ENCODE measurements around the gene CCT2.

CCT2 gene

DNA sequence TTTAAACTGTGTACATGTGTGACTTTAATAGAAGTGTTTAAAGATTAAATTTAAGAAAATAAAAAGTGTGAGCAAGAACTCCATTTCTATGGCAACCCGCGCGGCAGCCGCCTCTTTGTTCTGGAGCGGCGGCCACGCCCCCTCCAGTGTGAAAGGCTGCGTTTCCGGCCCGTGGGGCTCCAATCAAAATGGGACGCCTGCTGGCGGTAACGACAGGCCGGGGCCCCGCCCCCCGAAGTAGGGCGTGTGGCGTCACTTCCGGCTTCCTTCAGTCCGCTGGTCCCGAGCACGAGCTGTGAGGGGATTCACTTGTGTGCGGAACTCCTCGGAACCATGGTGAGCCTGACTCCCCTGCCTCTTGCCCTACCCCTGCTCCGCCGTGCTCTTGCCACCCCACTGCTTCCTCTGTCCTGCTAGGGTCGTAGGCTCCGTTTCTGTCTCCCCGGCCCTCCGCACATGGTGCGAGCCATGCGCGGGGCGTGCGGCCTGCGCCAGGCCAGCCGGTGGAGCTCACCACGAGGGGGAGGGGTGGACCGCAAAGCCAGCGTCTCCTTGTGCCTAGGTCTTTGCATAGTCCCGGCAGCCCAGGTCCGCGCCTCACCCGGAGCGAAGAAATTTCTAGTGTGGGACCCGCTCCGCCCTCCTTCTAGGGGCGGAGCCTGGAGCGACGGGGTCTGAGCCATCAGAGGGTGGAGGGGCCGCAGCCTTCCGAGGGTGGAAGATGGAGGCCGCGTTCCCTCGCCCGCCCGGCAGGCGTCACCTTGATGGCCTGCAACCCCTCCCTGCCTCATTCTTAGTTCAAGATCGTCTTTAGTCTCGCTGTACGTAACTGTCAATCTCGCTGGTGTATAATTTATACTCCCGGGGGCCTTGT lies at the start of gene CCT2:
Gene CCT2 (plus strand): TSS at position 271 of the 874 bp plus-strand sequence. CDS start 63 bp downstream, at position 334.
- DNase-seq = peak; percentile 91 to 98

DNA sequence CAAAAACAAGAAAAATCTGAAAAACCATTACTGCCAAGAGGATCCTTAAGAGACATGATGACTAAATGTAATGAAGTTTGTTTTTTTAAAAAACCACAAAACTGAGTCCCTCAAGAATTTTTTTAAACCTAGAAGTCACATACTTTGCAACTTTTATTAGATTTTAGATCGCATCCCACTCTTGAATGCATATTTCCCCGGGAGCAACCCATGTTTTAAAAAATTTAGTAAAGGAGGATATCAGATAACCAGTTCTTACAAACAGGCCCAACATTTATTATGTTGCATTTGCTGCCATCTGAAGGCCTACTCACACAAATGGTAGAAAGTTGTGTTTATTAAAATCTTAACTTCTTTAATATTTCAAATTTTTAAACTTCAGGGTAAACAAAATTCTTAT lies 44.3 kb upstream of the CCT2 start:
- DNase-seq = no peak

DNA sequence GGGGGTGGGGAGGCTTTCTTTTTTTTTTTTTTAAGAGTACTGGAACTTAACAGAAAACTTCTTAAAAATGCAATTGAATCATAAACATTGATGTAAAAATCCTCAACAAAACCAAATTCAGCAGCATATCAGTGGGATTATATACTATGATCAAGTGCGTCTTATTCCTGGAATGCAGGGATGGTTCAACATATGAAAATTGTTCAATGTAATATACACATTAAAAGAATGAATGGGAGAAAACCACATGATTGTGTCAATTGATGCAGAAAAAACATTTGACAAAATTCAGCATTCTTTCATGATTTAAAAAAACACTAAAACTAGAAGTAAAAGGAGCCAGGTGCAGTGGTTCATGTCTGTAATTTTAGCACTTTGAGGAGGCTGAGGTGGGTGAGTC lies 41.2 kb upstream of the CCT2 start:
- no peak for DNase-seq

DNA sequence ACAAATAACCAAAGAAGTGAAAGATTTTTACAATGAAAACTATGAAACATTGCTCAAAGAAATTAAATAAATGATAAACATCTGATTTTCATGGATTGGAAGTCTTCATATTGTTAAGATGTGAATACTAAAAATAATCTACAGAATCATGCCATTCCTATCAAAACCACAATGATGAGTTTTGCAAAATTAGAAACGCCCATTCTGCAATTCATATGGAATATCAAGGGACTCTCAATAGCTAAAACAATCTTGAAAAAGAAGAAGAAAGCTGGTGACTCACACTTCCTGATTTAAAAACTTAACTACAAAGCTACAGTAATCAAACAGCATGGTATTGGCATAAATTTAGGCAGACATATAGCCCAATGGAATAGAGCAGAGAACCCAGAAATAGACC lies 40.2 kb upstream of the CCT2 start:
- DNase-seq = no peak

DNA sequence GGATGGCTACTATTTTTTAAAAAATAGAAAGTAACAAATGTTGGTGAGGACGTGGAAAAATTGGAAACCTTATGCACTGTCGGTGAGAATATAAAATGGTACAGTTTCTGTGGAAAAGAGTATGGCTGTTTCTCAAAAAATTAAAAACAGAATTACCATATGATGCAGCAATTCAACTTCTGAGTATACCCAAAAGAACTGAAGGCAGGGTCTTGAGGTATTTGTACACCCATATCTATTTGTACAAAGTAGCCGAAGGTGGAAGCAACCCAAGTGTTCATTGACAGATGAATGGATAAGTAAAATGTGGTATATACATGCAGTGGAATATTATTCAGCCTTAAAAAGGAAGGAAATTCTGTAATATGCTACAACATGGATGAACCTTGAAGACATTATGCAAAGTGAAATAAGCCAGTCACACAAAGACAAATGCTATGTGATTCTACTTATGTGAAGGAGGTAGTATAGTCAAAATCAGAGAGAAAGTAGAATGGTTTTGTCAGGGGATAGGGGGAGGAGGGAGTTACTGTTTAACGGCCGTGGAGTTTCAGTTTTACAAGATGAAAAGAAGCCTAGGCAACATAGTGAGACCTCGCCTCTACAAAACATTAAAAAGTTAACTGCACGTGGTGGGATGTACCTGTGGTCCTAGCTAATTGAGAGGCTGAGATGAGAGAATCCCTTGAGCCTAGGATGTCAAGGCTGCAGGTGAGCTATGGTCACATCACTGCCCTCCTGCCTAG lies 38.4 kb upstream of the CCT2 start:
- DNase-seq = no peak

DNA sequence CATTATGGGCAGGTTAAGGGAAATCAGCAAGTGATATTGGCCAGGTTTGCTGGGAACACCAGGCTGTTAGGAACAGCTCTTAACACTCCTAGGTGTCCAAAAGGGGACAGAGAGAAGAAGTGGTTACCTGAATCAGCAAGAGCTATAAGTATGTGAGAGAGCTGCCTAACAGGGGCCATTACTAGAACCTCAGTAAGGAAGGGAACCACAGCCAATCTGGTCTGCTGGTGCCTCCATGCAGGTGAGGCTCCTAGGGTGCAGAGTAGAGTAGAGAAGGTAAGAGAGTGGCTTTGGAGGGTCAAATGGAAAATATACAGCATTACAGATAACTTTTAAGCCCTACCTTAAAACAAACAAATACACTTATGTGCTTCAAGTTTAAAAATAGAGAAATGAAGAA lies 36.6 kb upstream of the CCT2 start:
- no peak for DNase-seq

DNA sequence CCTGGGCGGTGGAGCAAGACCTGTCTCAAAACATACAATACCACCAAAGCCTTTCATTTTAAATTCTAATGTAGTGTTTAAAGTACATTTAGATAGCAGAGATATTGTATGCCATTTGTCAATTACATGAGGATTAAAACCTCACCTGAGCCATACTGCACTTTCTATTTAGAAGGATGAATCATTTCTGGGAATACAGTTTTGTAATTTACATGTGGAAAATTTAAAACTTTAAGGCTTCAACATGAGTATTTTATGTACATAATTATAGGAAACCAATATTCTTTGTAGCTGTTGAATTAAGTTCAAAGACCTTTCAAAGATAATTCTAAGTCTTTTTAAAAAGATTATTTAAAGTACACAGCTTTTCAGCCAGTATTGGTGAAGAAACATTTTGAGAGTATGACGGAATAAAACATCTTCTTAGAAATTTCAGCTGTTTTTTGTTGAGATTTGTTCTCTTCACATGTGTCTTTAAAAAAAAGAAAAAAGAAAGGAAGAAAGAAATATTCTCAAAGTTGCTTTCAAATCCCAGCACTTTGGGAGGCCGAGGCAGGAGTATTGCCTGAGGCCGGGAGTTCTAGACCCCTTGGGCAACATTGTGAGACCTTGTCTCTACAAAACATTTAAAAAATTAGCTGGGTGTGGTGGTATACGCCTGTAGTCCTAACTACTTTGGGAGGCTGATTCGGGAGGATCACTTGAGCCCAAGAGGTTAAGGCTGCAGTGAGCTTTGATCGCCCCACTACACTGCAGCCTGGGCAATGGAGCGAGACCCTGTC lies 34.5 kb upstream of the CCT2 start:
- DNase-seq = no peak

DNA sequence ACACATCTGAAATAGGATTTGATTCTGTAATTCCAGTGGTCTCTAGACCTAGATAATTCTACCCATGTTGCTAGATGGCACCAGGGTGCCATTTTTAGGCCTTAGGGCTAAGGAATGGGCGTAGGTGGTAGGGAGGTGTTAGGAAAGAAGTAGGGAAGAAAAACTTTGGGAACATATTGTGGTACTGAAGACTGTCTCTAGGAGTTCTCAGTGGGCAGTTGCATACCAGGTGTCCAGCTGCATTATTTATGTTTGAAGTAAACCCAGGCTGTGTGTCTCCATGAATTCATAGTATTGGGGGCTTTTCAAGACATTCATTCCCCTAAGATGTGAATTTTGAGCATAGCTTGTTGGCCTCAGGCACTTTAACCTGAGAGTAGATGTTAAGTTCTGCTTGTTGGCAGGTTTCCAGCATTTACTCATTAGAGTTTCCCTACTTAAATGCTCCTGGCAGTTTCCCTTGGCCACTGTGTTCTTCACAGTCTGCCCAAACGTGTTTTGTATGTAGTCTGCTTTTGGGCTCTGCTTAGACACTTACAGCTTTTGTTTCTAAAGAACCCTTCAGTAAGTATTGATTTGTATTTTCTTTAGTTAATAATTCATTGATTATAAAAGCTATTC lies 31.5 kb upstream of the CCT2 start:
- DNase-seq = peak in 1 of 2 experiments; percentile 2

DNA sequence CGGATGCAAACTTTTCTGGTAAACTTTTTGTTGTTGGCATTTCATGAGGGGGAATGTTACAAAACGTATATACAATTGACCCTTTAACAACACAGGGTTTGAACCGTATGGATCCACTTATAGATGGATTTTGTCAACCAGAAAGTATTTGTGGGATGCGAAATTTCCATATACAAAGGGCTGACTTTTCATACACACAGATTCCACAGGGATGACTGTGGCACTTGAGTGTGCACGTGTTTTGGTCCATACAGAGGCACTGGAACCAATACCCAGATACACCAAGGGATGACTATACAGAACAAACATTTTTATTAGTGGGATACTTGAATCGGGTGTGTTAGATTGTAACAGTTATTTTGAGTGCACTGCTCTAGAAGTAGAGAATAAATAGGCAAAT lies 29.8 kb upstream of the CCT2 start:
- DNase-seq = no peak

DNA sequence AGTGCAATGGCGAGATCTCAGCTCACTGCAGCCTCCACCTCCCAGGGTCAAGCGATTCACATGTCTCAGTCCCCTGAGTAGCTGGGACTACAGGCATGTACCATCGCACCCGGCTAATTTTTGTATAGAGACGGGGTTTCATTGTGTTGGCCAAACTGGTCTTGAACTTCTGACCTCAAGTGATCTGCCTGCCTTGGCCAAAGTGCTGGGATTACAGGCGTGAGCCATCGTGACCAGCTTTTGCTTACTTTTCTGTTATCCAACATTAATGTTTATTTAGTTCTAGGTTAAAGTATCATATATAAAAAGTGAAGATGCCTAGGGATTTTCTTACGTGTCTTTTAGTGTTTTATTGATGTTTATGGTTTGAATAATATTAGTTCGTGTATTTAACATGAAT lies 28.9 kb upstream of the CCT2 start:
- DNase-seq = no peak

DNA sequence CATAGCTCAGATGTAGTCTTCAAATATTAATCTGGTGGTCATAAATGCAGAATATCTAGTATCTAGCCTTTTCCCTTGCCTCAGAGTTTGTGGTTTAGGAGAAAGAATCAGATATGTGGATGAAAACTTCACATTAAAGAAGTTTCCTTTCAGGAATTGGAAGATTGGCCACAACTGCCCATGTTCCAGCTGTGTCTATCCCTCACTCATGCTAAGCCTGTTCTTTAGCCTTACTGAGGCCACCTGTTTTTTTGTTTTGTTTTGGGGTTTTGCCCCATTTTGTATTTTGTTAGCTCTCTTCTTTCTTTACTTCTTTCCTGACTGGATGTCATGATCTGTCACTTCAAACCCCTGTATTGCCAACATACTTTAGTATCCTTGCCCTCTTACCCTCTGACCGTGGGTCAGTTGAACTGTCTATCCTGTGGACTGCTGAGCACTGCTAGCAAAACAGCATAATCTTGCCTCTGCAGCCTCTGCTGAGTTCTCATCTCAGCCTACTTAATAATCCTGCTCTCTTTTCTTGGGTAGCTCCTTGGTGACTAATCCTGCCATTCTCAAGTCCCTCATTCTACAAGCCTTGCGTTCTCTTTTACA lies 22.0 kb upstream of the CCT2 start:
- no peak for DNase-seq

DNA sequence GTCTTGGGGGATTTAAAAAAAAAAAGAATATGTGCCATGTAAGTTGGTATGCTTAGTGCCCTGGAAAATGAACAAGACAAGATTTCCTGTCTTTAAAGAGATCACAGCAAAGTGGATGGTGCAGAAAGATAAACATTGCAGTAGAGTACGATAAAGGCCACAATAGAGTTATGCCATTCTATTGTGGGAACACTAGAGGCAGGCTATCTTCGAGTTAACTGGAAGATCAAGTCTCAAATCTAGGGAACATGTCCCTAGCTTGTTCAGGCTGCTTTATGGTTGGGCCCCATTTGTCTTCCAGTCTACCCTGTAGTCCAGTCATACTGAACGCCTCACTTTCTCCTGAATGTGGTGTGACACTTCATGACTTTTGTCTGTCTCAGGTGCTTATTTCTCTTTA lies 18.7 kb upstream of the CCT2 start:
- DNase-seq = no peak

DNA sequence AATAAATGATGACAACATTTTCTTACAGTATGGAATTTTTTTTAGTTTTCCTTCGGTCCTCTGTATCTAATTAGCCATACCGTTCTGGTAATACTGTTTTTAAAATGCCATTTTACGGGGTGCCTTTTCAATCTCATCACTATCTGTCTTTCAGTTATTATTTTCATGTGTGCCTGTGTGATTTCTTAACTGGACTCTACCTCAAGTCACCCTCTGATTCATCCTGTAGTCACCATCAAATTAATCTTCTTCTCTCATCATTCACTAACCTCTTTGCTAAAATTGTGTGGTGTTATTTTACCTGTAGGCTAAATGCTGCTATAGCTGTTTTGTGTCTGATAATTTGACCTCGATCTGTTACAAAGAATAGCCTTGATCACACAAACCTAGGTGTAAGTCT lies 16.0 kb upstream of the CCT2 start:
- DNase-seq = no peak

DNA sequence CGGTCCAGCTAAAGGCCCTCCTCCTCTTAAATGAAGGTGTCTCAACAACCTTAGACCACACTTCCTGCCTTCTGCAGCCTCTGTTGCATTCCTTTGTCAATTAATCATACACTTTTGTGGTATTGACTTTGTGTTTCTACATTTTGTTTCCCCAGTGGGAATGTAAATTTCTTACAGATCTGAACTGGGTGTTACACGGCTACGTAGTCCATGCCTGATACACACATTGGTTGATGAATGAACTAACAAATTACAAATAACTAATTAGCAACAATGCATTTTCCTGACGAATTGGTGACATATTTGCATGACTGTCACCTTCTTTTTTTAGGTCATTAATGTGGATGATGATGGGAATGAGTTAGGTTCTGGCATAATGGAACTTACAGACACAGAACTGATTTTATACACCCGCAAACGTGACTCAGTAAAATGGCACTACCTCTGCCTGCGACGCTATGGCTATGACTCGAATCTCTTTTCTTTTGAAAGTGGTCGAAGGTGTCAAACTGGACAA lies 15.2 kb upstream of the CCT2 start:
- DNase-seq = no peak

DNA sequence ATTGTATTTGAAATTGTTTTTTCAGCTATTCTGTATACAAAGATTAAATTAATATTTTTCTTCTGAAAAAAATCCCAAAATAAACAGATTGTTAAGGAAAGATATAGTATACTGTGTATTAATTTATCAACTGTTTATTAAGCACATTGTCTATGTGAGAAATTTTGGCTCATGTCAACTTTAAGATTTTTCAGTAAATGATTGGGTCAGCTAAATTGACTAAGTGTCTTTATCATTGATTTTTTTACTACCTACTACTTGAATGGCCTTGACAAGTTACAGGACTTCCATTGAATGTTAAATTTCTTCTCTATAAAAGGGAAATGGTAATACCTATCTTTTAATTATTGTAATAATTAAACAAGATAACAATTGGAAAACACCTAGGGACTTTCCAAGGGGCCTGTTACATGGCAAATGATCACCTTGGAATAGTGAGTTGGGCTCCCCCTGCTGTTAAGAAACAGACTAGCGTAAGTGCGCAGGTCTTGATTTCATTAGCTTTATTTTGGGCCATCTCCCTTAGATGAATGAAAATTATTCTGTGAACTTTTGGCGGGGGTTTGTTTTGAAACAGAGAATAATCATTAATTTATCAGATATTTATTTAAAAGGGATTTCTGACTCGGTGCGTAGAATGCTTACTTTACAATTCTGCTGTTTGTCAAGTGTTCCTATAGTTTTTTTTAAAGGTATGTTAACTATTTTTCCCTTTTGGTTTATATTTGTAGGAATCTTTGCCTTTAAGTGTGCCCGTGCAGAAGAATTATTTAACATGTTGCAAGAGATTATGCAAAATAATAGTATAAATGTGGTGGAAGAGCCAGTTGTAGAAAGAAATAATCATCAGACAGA lies 14.5 kb upstream of the CCT2 start:
- peak; percentile 8 to 79 for DNase-seq

DNA sequence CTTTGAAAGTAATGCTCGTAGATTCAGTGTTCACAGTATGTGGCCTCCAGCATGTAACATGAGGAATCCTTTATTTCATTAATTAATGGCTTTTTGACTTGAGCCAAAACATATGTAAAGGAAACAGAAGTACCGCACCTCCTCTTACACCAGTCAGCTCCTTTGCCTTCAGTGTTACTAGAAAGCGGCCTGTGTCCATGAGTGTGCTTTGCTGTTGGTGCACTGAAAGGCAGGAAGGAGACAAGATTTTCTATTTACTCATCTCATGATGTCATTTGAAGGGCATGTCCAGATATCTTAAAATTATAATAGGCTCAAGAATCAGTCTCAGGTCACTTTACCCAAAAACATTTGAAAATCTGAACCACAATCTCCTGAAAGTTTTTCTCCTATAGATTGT lies 9.9 kb upstream of the CCT2 start:
- no peak for DNase-seq

DNA sequence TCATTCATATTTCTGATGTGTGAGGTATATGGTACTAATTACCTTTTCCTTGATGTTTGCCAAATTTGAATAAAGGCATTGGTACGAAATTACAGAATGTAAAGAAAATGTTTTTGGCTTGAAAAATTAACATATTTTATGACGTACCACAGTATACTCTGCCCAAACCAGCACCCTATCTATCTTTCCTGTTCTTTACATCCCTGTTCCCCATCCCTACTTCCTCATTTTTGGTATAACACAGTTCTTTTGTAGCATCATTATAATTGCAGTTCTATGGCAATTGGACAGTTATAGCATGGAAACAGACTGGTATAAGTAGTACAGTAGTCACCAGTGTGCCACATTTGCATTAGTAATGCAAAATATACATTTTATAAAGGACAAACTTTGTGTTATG lies 7.0 kb upstream of the CCT2 start:
- DNase-seq = no peak

DNA sequence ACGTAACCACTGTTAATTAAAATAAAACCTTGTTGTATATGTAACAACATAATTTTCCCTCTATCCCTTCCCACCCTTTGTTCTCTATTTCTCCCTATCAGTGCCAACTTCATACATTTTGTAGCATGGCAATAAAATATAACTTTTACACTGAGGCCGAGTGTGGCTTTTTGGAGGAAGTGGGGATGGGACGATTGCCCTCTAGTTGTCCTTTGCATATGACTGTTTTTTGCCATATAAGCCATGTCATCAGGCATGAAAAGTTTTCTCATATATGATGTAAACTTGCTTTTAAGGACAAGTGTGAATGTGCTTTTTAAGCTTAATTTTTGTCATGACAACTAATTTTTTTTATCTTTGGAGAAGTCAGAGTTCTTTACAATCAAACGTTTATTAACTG lies 6.2 kb upstream of the CCT2 start:
- no peak for DNase-seq

DNA sequence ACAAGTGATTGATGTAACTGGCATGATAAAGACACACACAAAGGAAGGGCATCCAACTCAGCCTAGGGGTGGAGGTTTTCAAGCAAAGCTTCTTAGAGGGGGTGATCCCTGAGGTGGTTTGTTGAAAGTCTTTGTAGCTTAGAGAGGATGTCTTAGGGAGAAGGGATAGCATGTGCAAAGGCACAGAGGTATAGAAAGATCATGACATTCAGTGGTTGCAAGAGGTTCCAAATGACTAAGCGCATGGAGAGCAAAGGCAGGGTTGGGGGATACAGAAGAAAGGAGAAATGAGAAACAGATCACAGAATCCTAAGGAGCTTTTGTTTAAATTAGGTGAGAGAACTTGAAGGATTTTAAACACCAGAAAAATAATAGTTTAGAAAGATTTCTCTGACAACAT lies 5.2 kb upstream of the CCT2 start:
- no peak for DNase-seq

DNA sequence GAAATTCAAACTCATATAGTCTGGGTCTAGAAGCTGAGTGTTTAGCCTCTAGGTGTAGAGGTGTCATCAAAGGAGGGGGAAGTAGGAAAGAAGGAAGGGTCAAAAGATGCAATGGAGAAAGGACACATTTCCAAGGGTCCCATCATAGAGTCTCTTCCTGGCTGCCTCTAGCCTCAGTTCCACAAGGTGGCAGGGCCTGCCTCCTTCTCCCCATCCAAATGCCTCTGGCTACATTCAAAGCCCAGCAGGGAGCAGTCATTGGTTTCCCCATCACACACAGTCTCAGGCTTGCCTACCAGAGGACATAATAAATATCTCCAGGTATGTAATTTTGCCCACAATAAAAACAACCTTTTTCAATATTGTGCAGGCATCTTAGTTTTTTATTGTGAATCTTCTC lies 2.1 kb upstream of the CCT2 start:
- peak in 1 of 2 experiments; percentile 33 for DNase-seq

DNA sequence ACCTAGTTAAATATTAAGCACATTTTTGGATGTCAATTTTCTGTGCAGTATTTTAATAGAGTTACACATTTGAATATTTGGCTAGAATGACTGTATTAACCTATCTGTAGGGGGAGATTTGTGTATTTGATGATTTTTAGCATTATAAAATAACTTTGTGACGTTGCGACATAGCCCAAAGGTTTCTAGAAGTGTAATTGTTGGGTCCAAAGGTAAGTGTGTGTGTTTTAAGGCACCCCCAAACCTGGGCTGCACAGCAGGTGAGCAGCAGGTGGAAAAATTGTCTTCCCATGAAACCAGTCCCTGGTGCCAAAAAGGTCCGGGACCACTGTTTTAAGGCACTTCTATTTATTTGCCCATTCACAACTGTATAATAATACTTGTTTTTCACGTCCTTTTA lies 3.3 kb downstream of the CCT2 start:
- DNase-seq = no peak

Measured in NCI-H526 (cell line).